C4-2B (cell line): ENCODE results near the gene ZNF90.
"Not testable (repeated sequence)": the region's sequence is repeated elsewhere in the genome, so short reads cannot be mapped to it uniquely, and the experiment has no call there.

Source experiments
- CTCF ChIP-seq: fragments of 450-650 bp; conservative IDR thresholded peaks from 2 replicates; pipeline ENCODE4 v1.5.1; 2017; ENCODE audit warnings: mild to moderate bottlenecking
- ZFX ChIP-seq: fragments of 450-650 bp; IDR thresholded peaks from 2 replicates; pipeline ENCODE4 v1.6.1; 2017

DNA sequence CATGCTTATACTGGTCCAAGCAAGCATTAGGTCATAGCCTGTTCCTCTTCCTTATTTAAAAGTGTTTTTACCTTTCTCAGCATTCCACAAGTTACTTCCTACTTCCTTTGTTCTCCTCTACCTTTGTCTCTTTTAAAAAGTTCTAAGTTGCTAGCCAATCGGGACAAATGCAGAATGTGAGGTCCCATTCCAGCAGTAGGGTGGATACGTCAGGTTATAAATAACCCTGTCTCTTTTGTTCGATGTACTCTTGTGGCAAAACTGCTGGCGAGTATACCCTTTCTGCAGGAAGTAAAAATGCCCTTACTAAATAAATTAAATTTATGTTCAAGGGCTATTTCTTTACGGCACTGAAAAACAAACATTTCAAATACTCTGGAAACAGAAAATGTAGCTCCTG, 32.1 kb upstream of the ZNF90 start:
- not testable (repeated sequence) for TF ChIP-seq CTCF, ZFX
